H1 (cell line): Measurements from ENCODE around the gene EIF4EBP3. TPM values are rescaled to one million over a fixed set of nuclear protein-coding genes. Genes with fewer than 3 reads are reported as not detected.

ENCODE experiments used
- CTCF ChIA-PET: fragments of 300-600 bp; sonication (Branson Sonifier 250); formaldehyde crosslinking; loops from one replicate; lab custom pipeline; 2021; ENCODE audit not compliant: partially characterized antibody; lab: Charles Lee
- POLR2A ChIA-PET: fragments of 300-600 bp; sonication (Branson Sonifier 250); formaldehyde crosslinking; loops from one replicate; lab custom pipeline; 2021; ENCODE audit warnings: inconsistent platforms; ENCODE audit not compliant: partially characterized antibody; lab: Charles Lee
- DNase-seq, 2 experiments: peaks; one replicate each; pipeline versions ENCODE4 v3.0.0 to v3.0.0-alpha.2; 2010 to 2022; ENCODE audit warnings: low spot score in 2 of 2, low read depth in 1 of 2, mixed read lengths in 1 of 2
- FAIRE-seq: peaks from 2 replicates; lab custom pipeline; 2011; peaks lifted over from hg19 to GRCh38; lab: Jason Lieb, UNC
- H2AFZ ChIP-seq: 2 replicates; pipeline ENCODE4 v1.8.1; 2012; ENCODE audit warnings: low read length, inconsistent platforms
- H2AK5ac ChIP-seq: 2 replicates; pipeline ENCODE4 v1.6.1; 2013; ENCODE audit warnings: low read depth, low read length
- H2BK120ac ChIP-seq: replicated peaks from 2 replicates; pipeline ENCODE3; 2013; ENCODE audit warnings: low read depth, low read length, inconsistent platforms
- H2BK12ac ChIP-seq: 2 replicates; pipeline ENCODE4 v1.6.1; 2013; ENCODE audit warnings: low read depth, low read length
- H2BK15ac ChIP-seq: 2 replicates; pipeline ENCODE4 v1.6.1; 2013; ENCODE audit warnings: low read length
- H2BK20ac ChIP-seq: 2 replicates; pipeline ENCODE4 v1.6.1; 2013; ENCODE audit warnings: low read length
- H2BK5ac ChIP-seq: 2 replicates; pipeline ENCODE4 v1.6.1; 2013; ENCODE audit warnings: low read depth, low read length
- H3K14ac ChIP-seq: 2 replicates; pipeline ENCODE4 v1.6.1; 2013; ENCODE audit warnings: inconsistent platforms; ENCODE audit not compliant: insufficient read length
- H3K18ac ChIP-seq: 2 replicates; pipeline ENCODE4 v1.6.1; 2013; ENCODE audit warnings: low read length; ENCODE audit errors: extremely low read depth
- H3K23ac ChIP-seq: 2 replicates; pipeline ENCODE4 v1.6.1; 2013; ENCODE audit warnings: inconsistent platforms; ENCODE audit not compliant: insufficient read length
- H3K23me2 ChIP-seq: 2 replicates; pipeline ENCODE4 v1.6.1; 2013; ENCODE audit warnings: low read depth, low read length
- H3K27ac ChIP-seq: 2 replicates; pipeline ENCODE4 v1.6.1; 2011; ENCODE audit warnings: low read depth, low read length, inconsistent platforms
- H3K27me3 ChIP-seq, 4 experiments: replicated peaks in 1 of 4; 1 replicate in 1 of 4; 2 replicates in 3 of 4; pipeline versions ENCODE4 v1.6.1 to v1.8.1; 2011 to 2013; ENCODE audit warnings: low read length in 3 of 4, mild to moderate bottlenecking in 3 of 4, inconsistent platforms in 2 of 4, mixed read lengths in 2 of 4, moderate library complexity in 1 of 4; ENCODE audit not compliant: control insufficient read depth in 3 of 4, insufficient read depth in 3 of 4; ENCODE audit errors: extremely low read depth in 1 of 4
- H3K36me3 ChIP-seq, 4 experiments: 2 replicates each; pipeline versions ENCODE4 v1.6.1 to v1.8.1; 2011 to 2013; ENCODE audit warnings: mild to moderate bottlenecking in 4 of 4, low read length in 3 of 4, moderate library complexity in 2 of 4, control low read depth in 1 of 4, inconsistent platforms in 1 of 4; ENCODE audit not compliant: insufficient read depth in 4 of 4, control insufficient read depth in 2 of 4
- H3K4ac ChIP-seq: replicated peaks from 2 replicates; pipeline ENCODE3; 2013; ENCODE audit warnings: low read length, low read depth, mixed read lengths, inconsistent platforms; ENCODE audit not compliant: insufficient read length
- H3K4me1 ChIP-seq, 4 experiments: replicated peaks in 1 of 4; 1 replicate in 1 of 4; 2 replicates in 3 of 4; pipeline versions ENCODE4 v1.6.1 to v1.8.1; 2011 to 2013; ENCODE audit warnings: low read length in 3 of 4, inconsistent platforms in 2 of 4, mixed read lengths in 1 of 4; ENCODE audit not compliant: insufficient read depth in 4 of 4, control insufficient read depth in 3 of 4
- H3K4me2 ChIP-seq, 2 experiments: 2 replicates each; pipeline versions ENCODE4 v1.6.1 to v1.8.1; 2011 to 2013; ENCODE audit warnings: low read depth in 2 of 2, low read length in 2 of 2, control low read depth in 1 of 2, inconsistent platforms in 1 of 2, mild to moderate bottlenecking in 1 of 2; ENCODE audit not compliant: insufficient read depth in 1 of 2
- H3K4me3 ChIP-seq, 4 experiments: fragments of 200-600, 300-600 bp in 1 of 4; sonication (generic), shearing (Covaris generic), sonication (Bioruptor Twin) in 1 of 4; 2 replicates each; pipeline versions ENCODE4 v1.5.1 to v1.8.1; 2011 to 2016; ENCODE audit warnings: low read length in 4 of 4, low read depth in 3 of 4, control low read depth in 2 of 4, inconsistent platforms in 2 of 4, mild to moderate bottlenecking in 2 of 4, mixed read lengths in 1 of 4, moderate library complexity in 1 of 4; ENCODE audit not compliant: insufficient read depth in 2 of 4; ENCODE audit errors: extremely low read depth in 1 of 4
- H3K56ac ChIP-seq: replicated peaks from 2 replicates; pipeline ENCODE3; 2013; ENCODE audit warnings: low read depth, mild to moderate bottlenecking, mixed read lengths, low read length, inconsistent platforms; ENCODE audit not compliant: insufficient read length
- H3K79me1 ChIP-seq: 2 replicates; pipeline ENCODE4 v1.6.1; 2013; ENCODE audit warnings: low read depth, low read length, control low read depth
- H3K79me2 ChIP-seq, 2 experiments: 2 replicates each; pipeline versions ENCODE4 v1.6.1 to v1.8.1; 2012 to 2013; ENCODE audit warnings: low read length in 2 of 2, mild to moderate bottlenecking in 2 of 2, inconsistent platforms in 1 of 2; ENCODE audit not compliant: insufficient read depth in 2 of 2, control insufficient read depth in 1 of 2
- H3K9ac ChIP-seq, 4 experiments: replicated peaks in 1 of 4; 1 replicate in 1 of 4; 2 replicates in 3 of 4; pipeline versions ENCODE4 v1.6.1 to v1.8.1; 2011 to 2013; ENCODE audit warnings: low read depth in 3 of 4, low read length in 3 of 4, control low read depth in 2 of 4, mild to moderate bottlenecking in 2 of 4, moderate library complexity in 2 of 4, inconsistent platforms in 1 of 4; ENCODE audit errors: extremely low read depth in 1 of 4
- H3K9me3 ChIP-seq, 2 experiments: 2 replicates each; pipeline versions ENCODE4 v1.6.1 to v1.8.1; 2012 to 2013; ENCODE audit warnings: mild to moderate bottlenecking in 2 of 2, moderate library complexity in 2 of 2, control low read depth in 1 of 2, inconsistent platforms in 1 of 2, low read depth in 1 of 2, low read length in 1 of 2, mixed read lengths in 1 of 2; ENCODE audit not compliant: insufficient read depth in 2 of 2
- H4K20me1 ChIP-seq, 2 experiments: replicated peaks in 1 of 2; 2 replicates each; pipeline versions ENCODE3 to v1.8.1; 2011 to 2013; ENCODE audit warnings: inconsistent platforms in 2 of 2, low read length in 2 of 2, mild to moderate bottlenecking in 1 of 2; ENCODE audit not compliant: insufficient read depth in 2 of 2, control insufficient read depth in 1 of 2
- H4K5ac ChIP-seq: 2 replicates; pipeline ENCODE4 v1.6.1; 2013; ENCODE audit warnings: low read length, low read depth, mixed read lengths, inconsistent platforms; ENCODE audit not compliant: insufficient read length
- H4K8ac ChIP-seq: 2 replicates; pipeline ENCODE4 v1.8.0; 2013; ENCODE audit warnings: mild to moderate bottlenecking, moderate library complexity, low read length, inconsistent platforms; ENCODE audit not compliant: insufficient read depth; ENCODE audit errors: extremely low read depth
- H4K91ac ChIP-seq: replicated peaks from 2 replicates; pipeline ENCODE3; 2013; ENCODE audit warnings: low read length, mixed read lengths, inconsistent platforms; ENCODE audit not compliant: insufficient read length
- SIN3A ChIP-seq, 2 experiments: IDR thresholded peaks in 1 of 2; conservative IDR thresholded peaks in 1 of 2; 2 replicates each; pipeline ENCODE4 v1.6.1; 2011 to 2012; ENCODE audit warnings: low read length in 2 of 2, improper control_type of control experiment in 1 of 2, low read depth in 1 of 2, mild to moderate bottlenecking in 1 of 2
- WGBS, 2 experiments: shearing (Covaris generic) in 1 of 2; methylation state at CpG; one replicate each; pipeline versions ENCODE4 v1.1.6 to v1.1.7; 2013 to 2015; ENCODE audit warnings: low lambda C conversion rate in 2 of 2, mixed read lengths in 2 of 2, inconsistent platforms in 1 of 2, low coverage in 1 of 2, missing lambda C conversion rate in 1 of 2; ENCODE audit not compliant: insufficient replicate concordance in 2 of 2, insufficient coverage in 1 of 2, insufficient read length in 1 of 2; ENCODE audit errors: extremely low coverage in 1 of 2, missing lambda C conversion rate in 1 of 2; 5-methylcytosine and 5-hydroxymethylcytosine counted together
- polyA plus RNA-seq, 7 experiments: library from polyadenylated mRNA; depleted of rRNA in 3 of 7; stranded (reverse) in 5 of 7; unstranded in 2 of 7; fragments of >200 nt in 5 of 7; fragments of 200-250 nt in 2 of 7; gene quantifications; 1 replicate in 5 of 7; 2 replicates in 1 of 7; 4 replicates in 1 of 7; pipeline versions ENCODE4 v1.2.1 to v1.2.3, GENCODE V29; 2011 to 2013; ENCODE audit warnings: missing spikeins in 2 of 7, mixed read lengths in 2 of 7
- total RNA-seq: library from RNA; stranded (reverse); fragmentation: NEBNext Ultra II Directional; extraction: Animal tissue kit (Norgen Biotek cat#: 25700); gene quantifications from 2 replicates; pipeline ENCODE4 v1.2.1, GENCODE V29; 2021

EIF4EBP3 gene
- total and polyA plus RNA-seq, 2 of the 8 experiments (the other 6 are each of a cell fraction or from before 2014, with no cell fraction given), result 11.1 to 11.7 TPM

GRCh38 chr5:140566665-140567064 lies 19.2 kb downstream of the EIF4EBP3 start:
- FAIRE-seq, result no peak
- peaks cover 0 to 11% (median 4%) of the 10 kb centered on the region in 4 experiments; a peak in 5 of 7 replicates for H3K4me1 ChIP-seq
- no peak overlapping the region for H3K4me3 ChIP-seq
- no peak overlapping the region for H3K9ac ChIP-seq
- ChIA-PET CTCF (interaction anchor here (0.6 to 3.4 kb wide), 6 partner anchors 11 to 194 kb away, joined by 3 to 20 read pairs (median 4); partner anchors contain the start of gene EIF4EBP3), POLR2A (interaction anchor here (1.1 to 10.0 kb wide), 3 partner anchors 10 to 73 kb away, joined by 4 to 94 read pairs (median 25); partner anchors contain the start of genes EIF4EBP3, SRA1 and TMCO6)
- no peak overlapping the region for H3K4me2 ChIP-seq
- no peak overlapping the region for H2AFZ ChIP-seq
- H2BK5ac ChIP-seq, result no peak overlapping the region
- TF ChIP-seq SIN3A (conservative IDR thresholded peaks at IDR 0.05 in 1 of 2, IDR thresholded peaks at IDR 0.05 in 1 of 2; ENCODE audit: low read depth in 1 of 2, low read length in 2 of 2), result no peak
- H4K20me1 ChIP-seq, result no peaks in the 10 kb centered on the region
- peaks cover 3 to 9% of the 10 kb centered on the region in 2 experiments; a peak in 3 of 4 replicates for H3K79me2 ChIP-seq
- H4K8ac ChIP-seq, result no peak overlapping the region
- no peak overlapping the region for H3K27ac ChIP-seq
- peaks cover 7% of the 10 kb centered on the region for H3K79me1 ChIP-seq
- no peak overlapping the region for H2BK20ac ChIP-seq
- no peak overlapping the region for H3K23ac ChIP-seq
- WGBS, 2 experiments, result 90% methylated on average over 5 of the region's 5 CpGs; no CpG with 5 or more reads in 1 of the 2 experiments
- no peak overlapping the region for H2AK5ac ChIP-seq
- H3K56ac ChIP-seq, result no peak overlapping the region
- H2BK15ac ChIP-seq, result no peak overlapping the region
- H2BK12ac ChIP-seq, result no peak overlapping the region
- H2BK120ac ChIP-seq, result no peak overlapping the region
- no peak overlapping the region for H3K14ac ChIP-seq
- H4K5ac ChIP-seq, result no peak overlapping the region
- H3K27me3 ChIP-seq, result no peaks in the 10 kb centered on the region; a peak in 1 of 7 replicates
- peaks cover 0 to 18% (median 13%) of the 10 kb centered on the region in 4 experiments; a peak in 4 of 8 replicates for H3K36me3 ChIP-seq
- no peak overlapping the region for H4K91ac ChIP-seq
- H3K23me2 ChIP-seq, result peaks cover 14% of the 10 kb centered on the region
- H3K4ac ChIP-seq, result no peak overlapping the region
- H3K9me3 ChIP-seq, result no peaks in the 10 kb centered on the region
- no peak for DNase-seq
- H3K18ac ChIP-seq, result no peak overlapping the region
